NCI-H1694 treated with DMSO at 0.1 percent for 48 hours (cell line): ENCODE measurements around the gene CLIP2.
"Not testable (repeated sequence)": the region's sequence is repeated elsewhere in the genome, so short reads cannot be mapped to it uniquely, and the experiment has no call there.

Experiments used
- DNase-seq: peaks from one replicate; lab custom pipeline; 2025; lab: John Stamatoyannopoulos, UW

CLIP2 gene

GRCh38 chr7:74297516-74298233, 8.5 kb downstream of the CLIP2 start:
- no peak for DNase-seq

GRCh38 chr7:74299401-74299800, 10.2 kb downstream of the CLIP2 start:
- DNase-seq, result no peak

GRCh38 chr7:74300926-74301325, 11.7 kb downstream of the CLIP2 start:
- no peak for DNase-seq

GRCh38 chr7:74302745-74303221, 13.6 kb downstream of the CLIP2 start:
- DNase-seq, result no peak

GRCh38 chr7:74304550-74304949, 15.3 kb downstream of the CLIP2 start:
- no peak for DNase-seq

GRCh38 chr7:74306004-74306729, 17.0 kb downstream of the CLIP2 start:
- no peak for DNase-seq

GRCh38 chr7:74306730-74307469, 17.7 kb downstream of the CLIP2 start:
- no peak for DNase-seq

- no peak for DNase-seq
Observed at GRCh38 chr7:74307738-74308505, 18.7 kb downstream of the CLIP2 start.

GRCh38 chr7:74309181-74309580, 20.0 kb downstream of the CLIP2 start:
- DNase-seq, result no peak

- no peak for DNase-seq
Observed at GRCh38 chr7:74311305-74311744, 22.1 kb downstream of the CLIP2 start.

- DNase-seq, result no peak
Observed at GRCh38 chr7:74312418-74313028, 23.3 kb downstream of the CLIP2 start.

GRCh38 chr7:74315891-74316290, 26.7 kb downstream of the CLIP2 start:
- not testable (repeated sequence) for DNase-seq

- no peak for DNase-seq
Observed at GRCh38 chr7:74317146-74317782, 28.1 kb downstream of the CLIP2 start.

GRCh38 chr7:74318043-74318442, 28.8 kb downstream of the CLIP2 start:
- DNase-seq, result no peak

- DNase-seq, result no peak
Observed at GRCh38 chr7:74320645-74321221, 31.5 kb downstream of the CLIP2 start.

- DNase-seq, result not testable (repeated sequence)
Observed at GRCh38 chr7:74322892-74323291, 33.7 kb downstream of the CLIP2 start.

- no peak for DNase-seq
Observed at GRCh38 chr7:74324531-74325209, 35.5 kb downstream of the CLIP2 start.

- DNase-seq, result no peak
Observed at GRCh38 chr7:74325210-74325565, 36.0 kb downstream of the CLIP2 start.

- no peak for DNase-seq
Observed at GRCh38 chr7:74329225-74329624, 40.0 kb downstream of the CLIP2 start.
